SU-DHL-6 (cell line): ENCODE data around the gene TESK2.

ENCODE experiments used
- EZH2phosphoT487 ChIP-seq: fragments of 200-600 bp; sonication (generic), shearing (Covaris generic); conservative IDR thresholded peaks from 2 replicates; pipeline ENCODE4 v1.6.1; 2018; ENCODE audit warnings: mild to moderate bottlenecking, antibody characterized with exemption, low read length, moderate library complexity, mixed read lengths
- TF ChIP-seq, protein P1 (sequence below): fragments of 200-600 bp; sonication (generic); IDR thresholded peaks from one replicate; pipeline ENCODE4 v1.5.1; 2017; ENCODE audit warnings: antibody characterized with exemption, mild to moderate bottlenecking, low read length, moderate library complexity; ENCODE audit not compliant: insufficient read depth, poor library complexity, severe bottlenecking

DNA sequence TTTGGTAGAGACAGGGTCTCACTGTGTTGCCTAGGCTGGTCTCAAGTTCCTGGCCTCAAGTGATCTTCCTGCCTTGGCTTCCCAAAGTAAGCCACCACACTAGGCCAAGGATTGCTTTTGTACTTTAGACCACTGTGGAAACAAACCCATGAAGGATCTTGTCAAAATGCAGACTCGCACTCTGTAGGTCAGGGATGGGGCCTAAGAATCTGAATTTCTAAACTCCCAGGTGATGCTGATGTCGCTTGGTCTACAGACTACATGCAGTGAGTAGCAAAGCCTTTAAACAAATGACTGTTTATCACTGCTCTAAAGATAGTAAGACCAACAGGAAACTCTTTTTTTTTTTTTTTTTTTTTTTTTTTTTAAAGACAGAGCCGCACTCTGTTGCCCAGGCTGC, 96.6 kb downstream of the TESK2 start:
- TF ChIP-seq, protein P1, sequence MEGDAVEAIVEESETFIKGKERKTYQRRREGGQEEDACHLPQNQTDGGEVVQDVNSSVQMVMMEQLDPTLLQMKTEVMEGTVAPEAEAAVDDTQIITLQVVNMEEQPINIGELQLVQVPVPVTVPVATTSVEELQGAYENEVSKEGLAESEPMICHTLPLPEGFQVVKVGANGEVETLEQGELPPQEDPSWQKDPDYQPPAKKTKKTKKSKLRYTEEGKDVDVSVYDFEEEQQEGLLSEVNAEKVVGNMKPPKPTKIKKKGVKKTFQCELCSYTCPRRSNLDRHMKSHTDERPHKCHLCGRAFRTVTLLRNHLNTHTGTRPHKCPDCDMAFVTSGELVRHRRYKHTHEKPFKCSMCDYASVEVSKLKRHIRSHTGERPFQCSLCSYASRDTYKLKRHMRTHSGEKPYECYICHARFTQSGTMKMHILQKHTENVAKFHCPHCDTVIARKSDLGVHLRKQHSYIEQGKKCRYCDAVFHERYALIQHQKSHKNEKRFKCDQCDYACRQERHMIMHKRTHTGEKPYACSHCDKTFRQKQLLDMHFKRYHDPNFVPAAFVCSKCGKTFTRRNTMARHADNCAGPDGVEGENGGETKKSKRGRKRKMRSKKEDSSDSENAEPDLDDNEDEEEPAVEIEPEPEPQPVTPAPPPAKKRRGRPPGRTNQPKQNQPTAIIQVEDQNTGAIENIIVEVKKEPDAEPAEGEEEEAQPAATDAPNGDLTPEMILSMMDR: no peak
- no peak for TF ChIP-seq EZH2phosphoT487
